HEK293T (cell line): ENCODE data around the gene STAG1.
"Not testable (repeated sequence)": the region's sequence is repeated elsewhere in the genome, so short reads cannot be mapped to it uniquely, and the experiment has no call there.

ENCODE experiments used
- CTCF ChIA-PET: fragments of 350-600 bp; formaldehyde crosslinking; extraction: SDS; loops from one replicate; lab custom pipeline; 2021; ENCODE audit warnings: antibody characterized with exemption, inconsistent platforms; lab: Yijun Ruan, JAX
- POLR2A ChIA-PET: fragments of 350-600 bp; formaldehyde crosslinking; extraction: SDS; loops from one replicate; lab custom pipeline; 2020; ENCODE audit warnings: antibody characterized with exemption, inconsistent platforms; lab: Yijun Ruan, JAX
- DNase-seq: peaks from one replicate; pipeline ENCODE4 v3.0.0; 2012; ENCODE audit warnings: mixed read lengths; ENCODE audit errors: extremely low spot score
- ARNT ChIP-seq: fragments of 450-650 bp; IDR thresholded peaks from 2 replicates; pipeline ENCODE4 v1.6.1; 2017; ENCODE audit warnings: mild to moderate bottlenecking
- BHLHE40 ChIP-seq: fragments of 450-650 bp; IDR thresholded peaks from 2 replicates; pipeline ENCODE4 v1.6.1; 2016; ENCODE audit warnings: mild to moderate bottlenecking, moderate library complexity, borderline replicate concordance
- CTBP1 ChIP-seq: fragments of 450-650 bp; IDR thresholded peaks from 2 replicates; pipeline ENCODE4 v1.6.1; 2016; ENCODE audit warnings: borderline replicate concordance
- ELF4 ChIP-seq: fragments of 450-650 bp; IDR thresholded peaks from 2 replicates; pipeline ENCODE4 v1.6.1; 2017; ENCODE audit warnings: antibody characterized with exemption
- FOXA1 ChIP-seq: fragments of 450-650 bp; IDR thresholded peaks from 2 replicates; pipeline ENCODE4 v1.6.1; 2016; ENCODE audit warnings: mild to moderate bottlenecking
- FOXK2 ChIP-seq: fragments of 450-650 bp; IDR thresholded peaks from 2 replicates; pipeline ENCODE4 v1.6.1; 2016; ENCODE audit warnings: mild to moderate bottlenecking
- HDGF ChIP-seq: fragments of 450-650 bp; IDR thresholded peaks from 2 replicates; pipeline ENCODE4 v1.6.1; 2017; ENCODE audit warnings: antibody characterized with exemption, borderline replicate concordance
- L3MBTL2 ChIP-seq: fragments of 450-650 bp; conservative IDR thresholded peaks from 2 replicates; pipeline ENCODE4 v1.6.1; 2016; ENCODE audit warnings: mild to moderate bottlenecking
- LEF1 ChIP-seq: fragments of 450-650 bp; IDR thresholded peaks from 2 replicates; pipeline ENCODE4 v1.6.1; 2017; ENCODE audit warnings: mild to moderate bottlenecking, borderline replicate concordance
- NFRKB ChIP-seq: fragments of 450-650 bp; IDR thresholded peaks from 2 replicates; pipeline ENCODE4 v1.6.1; 2016; ENCODE audit warnings: mild to moderate bottlenecking, moderate library complexity
- PKNOX1 ChIP-seq: fragments of 450-650 bp; IDR thresholded peaks from 2 replicates; pipeline ENCODE4 v1.6.1; 2016
- SP1 ChIP-seq: fragments of 450-650 bp; IDR thresholded peaks from 2 replicates; pipeline ENCODE4 v1.6.1; 2017
- SUZ12 ChIP-seq: fragments of 450-650 bp; IDR thresholded peaks from 2 replicates; pipeline ENCODE4 v1.6.1; 2016; ENCODE audit warnings: mild to moderate bottlenecking
- TARDBP ChIP-seq: fragments of 450-650 bp; IDR thresholded peaks from 2 replicates; pipeline ENCODE4 v1.6.1; 2016
- ZNF384 ChIP-seq: fragments of 450-650 bp; IDR thresholded peaks from 2 replicates; pipeline ENCODE4 v1.6.1; 2016

The STAG1 gene

GRCh38 chr3:136498919-136499447, 253.2 kb downstream of the STAG1 start:
- no peak for DNase-seq
- ChIA-PET CTCF (no interaction called here), POLR2A (no interaction called here)
- no peak for TF ChIP-seq PKNOX1
- no peak for TF ChIP-seq CTBP1
- no peak for TF ChIP-seq BHLHE40
- TF ChIP-seq L3MBTL2: no peak
- no peak for TF ChIP-seq SP1
- no peak for TF ChIP-seq FOXK2

GRCh38 chr3:136495213-136495612, 257.0 kb downstream of the STAG1 start:
- no peak for DNase-seq
- POLR2A ChIA-PET: no interaction called here
- CTCF ChIA-PET: no interaction called here
- TF ChIP-seq SP1 (no peak), ELF4 (no peak), ARNT (no peak), HDGF (no peak), PKNOX1 (no peak), FOXK2 (no peak)

GRCh38 chr3:136490646-136491405, 261.4 kb downstream of the STAG1 start:
- ChIA-PET POLR2A (no interaction called here), CTCF (no interaction called here)
- DNase-seq: no peak
- TF ChIP-seq FOXK2 (no peak), BHLHE40 (no peak), CTBP1 (no peak), NFRKB (no peak), ARNT (no peak), SUZ12 (no peak), L3MBTL2 (no peak), ZNF384 (no peak), HDGF (no peak), FOXA1 (no peak)

GRCh38 chr3:136485777-136486176, 266.4 kb downstream of the STAG1 start:
- no peak for TF ChIP-seq TARDBP
- no peak for TF ChIP-seq CTBP1
- TF ChIP-seq ARNT: no peak
- no peak for TF ChIP-seq FOXA1
- TF ChIP-seq L3MBTL2: no peak
- TF ChIP-seq BHLHE40: no peak
- TF ChIP-seq PKNOX1: no peak
- no peak for TF ChIP-seq ELF4
- TF ChIP-seq NFRKB: no peak
- no peak for TF ChIP-seq FOXK2
- TF ChIP-seq HDGF: no peak
- no peak for TF ChIP-seq LEF1
- POLR2A ChIA-PET: no interaction called here
- no peak for DNase-seq
- CTCF ChIA-PET: interaction anchor here (0.6 kb wide), 1 partner anchor 339 kb away, joined by 3 read pairs; no protein-coding TSS in a partner anchor

GRCh38 chr3:136476280-136476679, 275.9 kb downstream of the STAG1 start:
- ChIA-PET POLR2A (no interaction called here), CTCF (no interaction called here)
- TF ChIP-seq CTBP1 (no peak), ZNF384 (no peak), BHLHE40 (no peak), TARDBP (no peak), L3MBTL2 (no peak), FOXA1 (no peak), PKNOX1 (no peak), ELF4 (no peak)

GRCh38 chr3:136474876-136475275, 277.3 kb downstream of the STAG1 start:
- CTCF ChIA-PET, POLR2A ChIA-PET, DNase-seq: not testable (repeated sequence)

More at GRCh38 chr3:136476280-136476679, 275.9 kb downstream of the STAG1 start:
- DNase-seq: no peak
